Endodermal cell (in vitro differentiated cells): Measurements from ENCODE around the gene VTI1A. TPM values are rescaled to one million over a fixed set of nuclear protein-coding genes. Genes with fewer than 3 reads are reported as not detected.

Source experiments
- DNase-seq: peaks from one replicate; pipeline ENCODE4 v3.0.0-alpha.2; 2017
- H3K27ac ChIP-seq: 2 replicates; pipeline ENCODE4 v1.5.1; 2013; ENCODE audit warnings: mild to moderate bottlenecking, low read depth, low read length, moderate library complexity
- H3K27me3 ChIP-seq: 2 replicates; pipeline ENCODE4 v1.6.1; 2013; ENCODE audit warnings: mild to moderate bottlenecking, low read length, moderate library complexity; ENCODE audit not compliant: insufficient read depth, control insufficient read depth, poor library complexity, severe bottlenecking
- H3K36me3 ChIP-seq: 2 replicates; pipeline ENCODE4 v1.7.0; 2013; ENCODE audit warnings: mild to moderate bottlenecking, low read length, moderate library complexity; ENCODE audit not compliant: control insufficient read depth, insufficient read depth
- H3K4me1 ChIP-seq: one replicate; pipeline ENCODE4 v1.7.0; 2013; ENCODE audit warnings: low read length; ENCODE audit not compliant: control insufficient read depth, insufficient read depth
- H3K4me3 ChIP-seq: 2 replicates; pipeline ENCODE4 v1.5.1; 2013; ENCODE audit warnings: mild to moderate bottlenecking, low read length, moderate library complexity
- H3K9ac ChIP-seq: 2 replicates; pipeline ENCODE4 v1.6.1; 2013; ENCODE audit warnings: mild to moderate bottlenecking, low read length, moderate library complexity; ENCODE audit not compliant: poor library complexity, severe bottlenecking; ENCODE audit errors: extremely low read depth
- H3K9me3 ChIP-seq: 2 replicates; pipeline ENCODE4 v1.6.1; 2013; ENCODE audit warnings: mild to moderate bottlenecking, low read length, moderate library complexity; ENCODE audit not compliant: control insufficient read depth
- H3K27ac Mint-ChIP-seq: 2 replicates; pipeline ENCODE4 v1.8.0; 2020; ENCODE audit warnings: mixed read lengths
- H3K27me3 Mint-ChIP-seq: 2 replicates; pipeline ENCODE4 v1.8.0; 2021; ENCODE audit warnings: mild to moderate bottlenecking, mixed read lengths; ENCODE audit not compliant: insufficient read depth
- H3K36me3 Mint-ChIP-seq: 2 replicates; pipeline ENCODE4 v1.8.0; 2020; ENCODE audit warnings: low read depth, mixed read lengths
- H3K4me1 Mint-ChIP-seq: 2 replicates; pipeline ENCODE4 v1.8.0; 2020; ENCODE audit warnings: mixed read lengths
- H3K4me3 Mint-ChIP-seq: 2 replicates; pipeline ENCODE4 v1.8.0; 2020; ENCODE audit warnings: mild to moderate bottlenecking, moderate library complexity, mixed read lengths
- H3K9me3 Mint-ChIP-seq: 2 replicates; pipeline ENCODE4 v1.8.0; 2020; ENCODE audit warnings: mild to moderate bottlenecking, mixed read lengths
- WGBS, 2 experiments: methylation state at CpG; one replicate each; pipeline versions ENCODE4 v1.1.5 to v1.1.7; 2013; ENCODE audit warnings: missing lambda C conversion rate in 2 of 2, mixed read lengths in 1 of 2; ENCODE audit not compliant: insufficient coverage in 1 of 2, insufficient read length in 1 of 2; 5-methylcytosine and 5-hydroxymethylcytosine counted together
- total RNA-seq, 2 donors: library from RNA; stranded (reverse); fragmentation: NEBNext Ultra II Directional in 1 of 2; extraction: Animal tissue kit (Norgen Biotek cat#: 25700) in 1 of 2; gene quantifications; 2 replicates in 1 of 2; 3 replicates in 1 of 2; pipeline ENCODE4 v1.2.1, GENCODE V29; 2021
- TF ChIP-seq, protein P1 (sequence below): fragments of 200-600 bp; sonication (generic); conservative IDR thresholded peaks from 2 replicates; pipeline ENCODE4 v1.5.0; 2021; ENCODE audit warnings: antibody characterized with exemption, mild to moderate bottlenecking

Gene VTI1A
- total RNA-seq, 2 donors from 2014 or later: 27.0 to 29.9 TPM

DNA sequence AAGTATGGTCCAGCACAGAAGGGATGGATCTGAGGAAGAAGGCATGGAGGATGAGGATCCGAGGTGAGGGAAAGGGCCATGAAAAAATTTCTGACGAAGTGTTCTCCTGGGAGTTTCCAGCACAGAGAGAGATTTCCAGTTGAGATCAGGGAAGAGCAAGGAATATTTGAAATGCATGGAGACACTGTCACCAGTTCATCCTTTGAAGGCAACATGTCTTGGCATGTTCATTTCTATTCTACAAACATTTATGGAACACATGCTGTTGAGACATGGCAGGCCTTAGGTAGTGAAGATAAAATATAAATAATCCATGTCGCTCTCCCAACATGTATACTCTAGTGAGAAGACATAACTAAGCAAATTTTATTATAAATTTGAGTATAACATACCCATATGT is 269.1 kb downstream of the VTI1A start:
- Mint-ChIP-seq H3K9me3 (no peaks in the 10 kb centered on the region), H3K36me3 (peaks cover 4% of the 10 kb centered on the region), H3K27ac (no peak overlapping the region), H3K4me1 (peaks cover 30% of the 10 kb centered on the region), H3K4me3 (no peak overlapping the region), H3K27me3 (no peaks in the 10 kb centered on the region)
- no peak overlapping the region for H3K27ac ChIP-seq
- TF ChIP-seq, protein P1, sequence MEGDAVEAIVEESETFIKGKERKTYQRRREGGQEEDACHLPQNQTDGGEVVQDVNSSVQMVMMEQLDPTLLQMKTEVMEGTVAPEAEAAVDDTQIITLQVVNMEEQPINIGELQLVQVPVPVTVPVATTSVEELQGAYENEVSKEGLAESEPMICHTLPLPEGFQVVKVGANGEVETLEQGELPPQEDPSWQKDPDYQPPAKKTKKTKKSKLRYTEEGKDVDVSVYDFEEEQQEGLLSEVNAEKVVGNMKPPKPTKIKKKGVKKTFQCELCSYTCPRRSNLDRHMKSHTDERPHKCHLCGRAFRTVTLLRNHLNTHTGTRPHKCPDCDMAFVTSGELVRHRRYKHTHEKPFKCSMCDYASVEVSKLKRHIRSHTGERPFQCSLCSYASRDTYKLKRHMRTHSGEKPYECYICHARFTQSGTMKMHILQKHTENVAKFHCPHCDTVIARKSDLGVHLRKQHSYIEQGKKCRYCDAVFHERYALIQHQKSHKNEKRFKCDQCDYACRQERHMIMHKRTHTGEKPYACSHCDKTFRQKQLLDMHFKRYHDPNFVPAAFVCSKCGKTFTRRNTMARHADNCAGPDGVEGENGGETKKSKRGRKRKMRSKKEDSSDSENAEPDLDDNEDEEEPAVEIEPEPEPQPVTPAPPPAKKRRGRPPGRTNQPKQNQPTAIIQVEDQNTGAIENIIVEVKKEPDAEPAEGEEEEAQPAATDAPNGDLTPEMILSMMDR: no peak
- no peaks in the 10 kb centered on the region for H3K36me3 ChIP-seq
- DNase-seq: no peak
- H3K4me1 ChIP-seq: peaks cover 18% of the 10 kb centered on the region
- H3K9me3 ChIP-seq: no peaks in the 10 kb centered on the region
- 94 to 100% methylated on average over 1 to 2 of the region's 3 CpGs for WGBS, 2 experiments
- H3K4me3 ChIP-seq: no peak overlapping the region
- H3K9ac ChIP-seq: no peak overlapping the region
- H3K27me3 ChIP-seq: no peaks in the 10 kb centered on the region

DNA sequence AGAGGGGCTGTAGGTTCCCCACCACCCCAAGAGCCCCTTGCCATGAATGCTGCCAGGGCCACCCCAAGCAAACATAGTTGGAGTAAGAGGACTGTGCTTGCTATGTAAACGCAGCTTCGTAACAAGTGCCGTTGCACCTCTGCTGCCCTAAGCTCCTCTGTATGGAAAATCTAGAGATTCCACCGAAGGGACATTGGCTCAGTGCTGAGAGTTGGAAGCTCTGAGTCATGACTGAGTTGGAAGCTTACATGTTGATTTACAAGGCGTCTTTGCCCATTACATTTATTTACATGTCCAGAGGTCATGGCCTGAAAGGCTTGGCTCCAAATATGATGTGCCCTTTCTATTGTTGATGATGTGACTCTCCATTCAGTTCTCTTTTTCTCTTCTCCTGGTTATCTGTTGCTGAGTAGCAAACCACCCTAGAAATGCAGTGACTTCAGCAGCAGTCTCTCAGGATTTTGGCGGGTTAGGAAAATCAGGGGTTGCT is 270.0 kb downstream of the VTI1A start:
- Histone ChIP-seq H3K9me3 (no peaks in the 10 kb centered on the region), H3K36me3 (no peaks in the 10 kb centered on the region), H3K9ac (no peak overlapping the region), H3K27ac (no peak overlapping the region), H3K27me3 (no peaks in the 10 kb centered on the region), H3K4me1 (peaks cover 18% of the 10 kb centered on the region), H3K4me3 (no peak overlapping the region)
- TF ChIP-seq, protein P1: no peak
- 93 to 97% methylated on average over 6 of the region's 6 CpGs for WGBS, 2 experiments
- peaks cover 29% of the 10 kb centered on the region for H3K4me1 Mint-ChIP-seq
- H3K36me3 Mint-ChIP-seq: peaks cover 4% of the 10 kb centered on the region
- H3K9me3 Mint-ChIP-seq: no peaks in the 10 kb centered on the region
- no peak for DNase-seq
- H3K27me3 Mint-ChIP-seq: no peaks in the 10 kb centered on the region
- no peak overlapping the region for H3K4me3 Mint-ChIP-seq
- peak overlapping the region; percentile 28 for H3K27ac Mint-ChIP-seq

DNA sequence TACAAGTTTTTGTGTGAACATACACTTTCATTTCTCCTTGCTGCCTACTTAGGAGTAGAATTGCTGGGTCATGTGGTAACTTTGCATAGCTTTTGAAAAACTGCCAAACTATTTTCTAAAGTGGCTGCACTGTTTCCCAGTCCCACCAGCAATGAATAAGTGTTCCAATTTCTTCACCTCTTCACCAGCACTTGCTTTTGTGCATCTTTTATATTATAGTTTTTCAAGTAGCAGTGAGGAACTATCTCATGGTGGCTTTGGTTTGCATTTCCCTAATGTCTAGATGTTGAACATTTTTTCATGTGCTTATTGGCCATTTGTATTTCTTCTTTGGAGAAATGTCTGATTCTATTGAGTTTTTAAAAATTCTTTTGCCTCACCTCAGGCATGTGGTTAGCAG is 273.2 kb downstream of the VTI1A start:
- Mint-ChIP-seq H3K27me3 (no peaks in the 10 kb centered on the region), H3K4me3 (no peak overlapping the region), H3K4me1 (peaks cover 21% of the 10 kb centered on the region), H3K9me3 (no peaks in the 10 kb centered on the region), H3K27ac (no peak overlapping the region), H3K36me3 (peaks cover 4% of the 10 kb centered on the region)
- DNase-seq: no peak
- no peak overlapping the region for H3K9ac ChIP-seq
- H3K4me3 ChIP-seq: no peak overlapping the region
- TF ChIP-seq, protein P1: no peak
- H3K27ac ChIP-seq: no peak overlapping the region
- H3K4me1 ChIP-seq: peaks cover 3% of the 10 kb centered on the region
- no peaks in the 10 kb centered on the region for H3K9me3 ChIP-seq
- H3K36me3 ChIP-seq: no peaks in the 10 kb centered on the region
- no peaks in the 10 kb centered on the region for H3K27me3 ChIP-seq
